Activated naive CD4-positive, alpha-beta T cell treated with anti-CD3 and anti-CD28 coated beads, Interleukin-2, amount 10 ng/mL, durations not matched to agents 7 days and 5 days (primary cell): Measurements from ENCODE around the gene PNCK.

ENCODE experiments used
- CTCF ChIA-PET: fragments of 350-600 bp; sonication (Branson Sonifier 250); formaldehyde crosslinking; loops from one replicate; lab custom pipeline; 2021; ENCODE audit warnings: antibody characterized with exemption; lab: Charles Lee
- DNase-seq: peaks from one replicate; pipeline ENCODE4 v3.0.0-alpha.2; 2020
- H3K27ac Mint-ChIP-seq: one replicate; pipeline ENCODE4 v1.8.0; 2021; ENCODE audit warnings: mild to moderate bottlenecking, moderate library complexity, mixed read lengths
- H3K27me3 Mint-ChIP-seq: one replicate; pipeline ENCODE4 v1.8.0; 2021; ENCODE audit warnings: mild to moderate bottlenecking, mixed read lengths
- H3K36me3 Mint-ChIP-seq: one replicate; pipeline ENCODE4 v1.8.0; 2021; ENCODE audit warnings: mixed read lengths
- H3K4me1 Mint-ChIP-seq: one replicate; pipeline ENCODE4 v1.8.0; 2021; ENCODE audit warnings: mixed read lengths
- H3K4me3 Mint-ChIP-seq: one replicate; pipeline ENCODE4 v1.8.0; 2021; ENCODE audit warnings: mild to moderate bottlenecking, moderate library complexity, mixed read lengths
- H3K9me3 Mint-ChIP-seq: one replicate; pipeline ENCODE4 v1.8.0; 2021; ENCODE audit warnings: mixed read lengths

The PNCK gene

GRCh38 chrX:153633607-153634180 is 39.9 kb downstream of the PNCK start:
- Mint-ChIP-seq H3K4me3 (no peak overlapping the region), H3K9me3 (no peaks in the 10 kb centered on the region), H3K36me3 (no peaks in the 10 kb centered on the region), H3K27ac (no peak overlapping the region), H3K4me1 (no peaks in the 10 kb centered on the region), H3K27me3 (peaks cover 37% of the 10 kb centered on the region)
- CTCF ChIA-PET, result no interaction called here
- no peak for DNase-seq

- Mint-ChIP-seq H3K27ac (no peak overlapping the region), H3K4me1 (no peaks in the 10 kb centered on the region), H3K4me3 (no peak overlapping the region), H3K27me3 (peaks cover 30% of the 10 kb centered on the region), H3K36me3 (no peaks in the 10 kb centered on the region), H3K9me3 (no peaks in the 10 kb centered on the region)
- CTCF ChIA-PET, result no interaction called here
- no peak for DNase-seq
These were observed 40.6 kb downstream of the PNCK start for GRCh38 chrX:153633048-153633447.

GRCh38 chrX:153632595-153632946 is 41.0 kb downstream of the PNCK start:
- Mint-ChIP-seq H3K27me3 (peaks cover 26% of the 10 kb centered on the region), H3K9me3 (no peaks in the 10 kb centered on the region), H3K36me3 (no peaks in the 10 kb centered on the region), H3K4me3 (no peak overlapping the region), H3K27ac (no peak overlapping the region), H3K4me1 (no peaks in the 10 kb centered on the region)
- no peak for DNase-seq
- CTCF ChIA-PET, result interaction anchor here (1.6 kb wide), 1 partner anchor 17 kb away, joined by 4 read pairs; no protein-coding TSS in a partner anchor

- no peak for DNase-seq
- no peaks in the 10 kb centered on the region for H3K9me3 Mint-ChIP-seq
- H3K27ac Mint-ChIP-seq, result no peak overlapping the region
- H3K36me3 Mint-ChIP-seq, result no peaks in the 10 kb centered on the region
- CTCF ChIA-PET, result interaction anchor here (0.8 to 2.9 kb wide), 3 partner anchors 13 to 36 kb away, joined by 3 to 14 read pairs (median 4); partner anchors contain the start of gene DUSP9
- peaks cover 20% of the 10 kb centered on the region for H3K27me3 Mint-ChIP-seq
- no peaks in the 10 kb centered on the region for H3K4me1 Mint-ChIP-seq
- no peak overlapping the region for H3K4me3 Mint-ChIP-seq
These were observed 41.6 kb downstream of the PNCK start for GRCh38 chrX:153631907-153632594.

- CTCF ChIA-PET, result interaction anchor here (0.7 to 2.9 kb wide), 5 partner anchors 14 to 92 kb away, joined by 3 to 14 read pairs (median 4); partner anchors contain the start of gene DUSP9
- Mint-ChIP-seq H3K4me3 (no peak overlapping the region), H3K27me3 (peaks cover 19% of the 10 kb centered on the region), H3K9me3 (no peaks in the 10 kb centered on the region), H3K4me1 (no peaks in the 10 kb centered on the region), H3K27ac (no peak overlapping the region), H3K36me3 (no peaks in the 10 kb centered on the region)
- DNase-seq, result no peak
These were observed 42.3 kb downstream of the PNCK start for GRCh38 chrX:153631346-153631745.

GRCh38 chrX:153628665-153629064 is 44.9 kb downstream of the PNCK start:
- DNase-seq, result no peak
- CTCF ChIA-PET, result no interaction called here
- H3K36me3 Mint-ChIP-seq, result no peaks in the 10 kb centered on the region

GRCh38 chrX:153628129-153628528 is 45.5 kb downstream of the PNCK start:
- Mint-ChIP-seq H3K36me3 (no peaks in the 10 kb centered on the region), H3K27me3 (peaks cover 26% of the 10 kb centered on the region), H3K4me3 (no peak overlapping the region), H3K27ac (no peak overlapping the region), H3K9me3 (no peaks in the 10 kb centered on the region), H3K4me1 (no peaks in the 10 kb centered on the region)
- DNase-seq, result no peak
- CTCF ChIA-PET, result no interaction called here

More at GRCh38 chrX:153628665-153629064, 44.9 kb downstream of the PNCK start:
- Mint-ChIP-seq H3K9me3 (no peaks in the 10 kb centered on the region), H3K4me3 (no peak overlapping the region), H3K27me3 (peaks cover 20% of the 10 kb centered on the region), H3K4me1 (no peaks in the 10 kb centered on the region), H3K27ac (no peak overlapping the region)

- no peak overlapping the region for H3K4me3 Mint-ChIP-seq
- no peaks in the 10 kb centered on the region for H3K4me1 Mint-ChIP-seq
- CTCF ChIA-PET, result no interaction called here
- no peak overlapping the region for H3K27ac Mint-ChIP-seq
- H3K9me3 Mint-ChIP-seq, result no peaks in the 10 kb centered on the region
- peaks cover 27% of the 10 kb centered on the region for H3K27me3 Mint-ChIP-seq
- DNase-seq, result no peak
- H3K36me3 Mint-ChIP-seq, result no peaks in the 10 kb centered on the region
These were observed 45.9 kb downstream of the PNCK start for GRCh38 chrX:153627675-153628111.

GRCh38 chrX:153626863-153627674 is 46.5 kb downstream of the PNCK start:
- peaks cover 27% of the 10 kb centered on the region for H3K27me3 Mint-ChIP-seq
- no peak for DNase-seq
- no peaks in the 10 kb centered on the region for H3K4me1 Mint-ChIP-seq
- no peak overlapping the region for H3K27ac Mint-ChIP-seq
- no peaks in the 10 kb centered on the region for H3K36me3 Mint-ChIP-seq
- CTCF ChIA-PET, result no interaction called here
- H3K4me3 Mint-ChIP-seq, result no peak overlapping the region
- H3K9me3 Mint-ChIP-seq, result no peaks in the 10 kb centered on the region

GRCh38 chrX:153626025-153626633 is 47.5 kb downstream of the PNCK start:
- Mint-ChIP-seq H3K4me1 (no peaks in the 10 kb centered on the region), H3K27ac (no peak overlapping the region), H3K9me3 (no peaks in the 10 kb centered on the region), H3K36me3 (no peaks in the 10 kb centered on the region), H3K27me3 (peaks cover 31% of the 10 kb centered on the region), H3K4me3 (no peak overlapping the region)
- CTCF ChIA-PET, result no interaction called here
- no peak for DNase-seq

- H3K27me3 Mint-ChIP-seq, result peaks cover 31% of the 10 kb centered on the region
- no peak for DNase-seq
- CTCF ChIA-PET, result no interaction called here
- H3K4me1 Mint-ChIP-seq, result no peaks in the 10 kb centered on the region
- H3K9me3 Mint-ChIP-seq, result no peaks in the 10 kb centered on the region
- no peaks in the 10 kb centered on the region for H3K36me3 Mint-ChIP-seq
- no peak overlapping the region for H3K4me3 Mint-ChIP-seq
- H3K27ac Mint-ChIP-seq, result no peak overlapping the region
These were observed 48.2 kb downstream of the PNCK start for GRCh38 chrX:153625271-153626024.

- Mint-ChIP-seq H3K9me3 (no peaks in the 10 kb centered on the region), H3K27me3 (peaks cover 23% of the 10 kb centered on the region), H3K4me3 (no peak overlapping the region), H3K27ac (no peak overlapping the region), H3K4me1 (no peaks in the 10 kb centered on the region), H3K36me3 (no peaks in the 10 kb centered on the region)
- CTCF ChIA-PET, result no interaction called here
- DNase-seq, result no peak
These were observed 49.2 kb downstream of the PNCK start for GRCh38 chrX:153624196-153625091.
